Heart left ventricle (tissue), 13 donors: ENCODE results near the gene GOLGB1.

Experiments
- CTCF ChIP-seq, 12 donors: fragments of 200-600 bp; sonication (generic) in 4 of 12; IDR thresholded peaks; one replicate each; pipeline versions ENCODE4 v1.5.0 to v1.8.0; 2018 to 2022; ENCODE audit warnings: antibody characterized with exemption in 12 of 12, mild to moderate bottlenecking in 5 of 12
- POLR2A ChIP-seq, 2 donors: fragments of 450-650 bp; IDR thresholded peaks; one replicate each; pipeline ENCODE4 v1.6.1; 2017; ENCODE audit warnings: antibody characterized with exemption in 2 of 2, mild to moderate bottlenecking in 2 of 2, moderate library complexity in 2 of 2
- donor health status: ischemic (EF 13 %, LVEDD 7.1; RV severe dilation, severe dysfunction).
- donor health status: DM: no; HTN: yes; CAD: no.
- donor health status: DM: no; HTN: no; CAD: no.
- donor health status: ischemic (EF 25% LVEDD 6.9; RV normal size, moderate dysfunction).
- donor health status: ischemic (EF 25% LVEDD 5.7; RV mildly dilated, moderate dysfunction).
- donor health status: ischemic (EF 35%, LVEDD 5.7; RV mildly dilated, moderate dysfunction).
- donor health status: nonischemic (EF 11% LVEDD 7.7; RV severe dilation, severe dysfunction).
- donor health status: DM: yes; HTN: yes; CAD: no.
- donor health status: PGD.
- donor health status: ischemic (EF 29% LVEDD 5.4; RV normal size, mild dysfunction).
- donor health status: nonischemic (EF 23%, LVEDD 6.1; RV moderate dilation, normal function).

- TF ChIP-seq POLR2A (IDR thresholded peaks at IDR 0.05) (no peak), CTCF (IDR thresholded peaks at IDR 0.05) (no peak)
Measured at GRCh38 chr3:121696186-121696585, 53.4 kb downstream of the GOLGB1 start.
